GM18909 (cell line): ENCODE measurements around the gene SMOC1.
"Not testable (repeated sequence)": the region's sequence is repeated elsewhere in the genome, so short reads cannot be mapped to it uniquely, and the experiment has no call there.

Experiments used
- ATAC-seq: cut with Tn5 transposase; IDR thresholded peaks from one replicate; pipeline ENCODE4 v1.9.1; 2021; ENCODE audit warnings: mild to moderate bottlenecking; ENCODE audit not compliant: unreplicated experiment, poor library complexity

Gene SMOC1

GRCh38 chr14:69895109-69895508 is 15.9 kb downstream of the SMOC1 start:
- no peak for ATAC-seq

- ATAC-seq, result no peak
These were observed 16.9 kb downstream of the SMOC1 start for GRCh38 chr14:69896080-69896479.

- no peak for ATAC-seq
These were observed 17.8 kb downstream of the SMOC1 start for GRCh38 chr14:69896972-69897371.

GRCh38 chr14:69900603-69901002 is 21.4 kb downstream of the SMOC1 start:
- no peak for ATAC-seq

- no peak for ATAC-seq
These were observed 22.1 kb downstream of the SMOC1 start for GRCh38 chr14:69901113-69901951.

GRCh38 chr14:69903046-69903445 is 23.8 kb downstream of the SMOC1 start:
- not testable (repeated sequence) for ATAC-seq

GRCh38 chr14:69904246-69904645 is 25.0 kb downstream of the SMOC1 start:
- ATAC-seq, result no peak

- ATAC-seq, result no peak
These were observed 27.0 kb downstream of the SMOC1 start for GRCh38 chr14:69906201-69906600.

GRCh38 chr14:69909826-69910550 is 30.8 kb downstream of the SMOC1 start:
- ATAC-seq, result no peak

GRCh38 chr14:69910871-69911270 is 31.7 kb downstream of the SMOC1 start:
- ATAC-seq, result no peak

- ATAC-seq, result no peak
These were observed 34.5 kb downstream of the SMOC1 start for GRCh38 chr14:69913686-69914085.

GRCh38 chr14:69916396-69916795 is 37.2 kb downstream of the SMOC1 start:
- ATAC-seq, result no peak

- ATAC-seq, result no peak
These were observed 38.1 kb downstream of the SMOC1 start for GRCh38 chr14:69917287-69917686.

GRCh38 chr14:69919815-69920214 is 40.6 kb downstream of the SMOC1 start:
- ATAC-seq, result no peak

GRCh38 chr14:69921052-69921451 is 41.8 kb downstream of the SMOC1 start:
- no peak for ATAC-seq

GRCh38 chr14:69922198-69922597 is 43.0 kb downstream of the SMOC1 start:
- ATAC-seq, result no peak

GRCh38 chr14:69924201-69924600 is 45.0 kb downstream of the SMOC1 start:
- no peak for ATAC-seq

GRCh38 chr14:69928111-69928523 is 48.9 kb downstream of the SMOC1 start:
- no peak for ATAC-seq

GRCh38 chr14:69930780-69931379 is 51.7 kb downstream of the SMOC1 start:
- ATAC-seq, result no peak

GRCh38 chr14:69931960-69932359 is 52.7 kb downstream of the SMOC1 start:
- no peak for ATAC-seq

- ATAC-seq, result no peak
These were observed 53.2 kb downstream of the SMOC1 start for GRCh38 chr14:69932391-69932790.
